Colonic mucosa (tissue), 4 donors: ENCODE measurements around the gene CLUH. TPM values are rescaled to one million over a fixed set of nuclear protein-coding genes. Genes with fewer than 3 reads are reported as not detected.
A peak's percentile ranks its signal among the peaks of the same experiment; 100 is the strongest.

Experiments used
- DNase-seq: peaks from one replicate; pipeline ENCODE4 v3.0.0-alpha.2; 2020
- H3K27ac ChIP-seq: fragments of 200-600 bp; one replicate; pipeline ENCODE4 v1.8.0; 2021
- H3K27me3 ChIP-seq: fragments of 200-600 bp; one replicate; pipeline ENCODE4 v1.8.0; 2021
- H3K36me3 ChIP-seq: fragments of 200-600 bp; one replicate; pipeline ENCODE4 v1.8.0; 2021
- H3K4me1 ChIP-seq: fragments of 200-600 bp; one replicate; pipeline ENCODE4 v1.8.0; 2021; ENCODE audit warnings: mild to moderate bottlenecking
- H3K4me3 ChIP-seq: fragments of 200-600 bp; one replicate; pipeline ENCODE4 v1.8.0; 2021
- H3K9ac ChIP-seq, 2 donors: one replicate each; pipeline ENCODE4 v1.7.0; 2013; ENCODE audit warnings: control low read depth in 2 of 2, low read depth in 2 of 2, low read length in 2 of 2
- H3K9me3 ChIP-seq: fragments of 200-600 bp; one replicate; pipeline ENCODE4 v1.8.0; 2021
- intact Hi-C: fragments of 100-400 bp; cut with DNase I; formaldehyde crosslinking; loops from one replicate; pipeline ENCODE4 v1.14.1; 2022
- total RNA-seq, 2 donors: library from RNA; stranded (reverse); fragmentation: NEBNext Ultra II Directional in 1 of 2; extraction: Animal tissue kit (Norgen Biotek cat#: 25700) in 1 of 2; gene quantifications; one replicate each; pipeline ENCODE4 v1.2.1, GENCODE V29; 2021
- TF ChIP-seq, protein P1 (sequence below): fragments of 200-600 bp; IDR thresholded peaks from one replicate; pipeline ENCODE4 v1.8.0; 2022; ENCODE audit warnings: antibody characterized with exemption, mild to moderate bottlenecking
- donor health status: healthy.
- donor health status: DM: no; HTN: no; CAD: no.
- donor health status: DM: no; HTN: no; CAD: no.

CLUH gene
- total RNA-seq, 2 donors from 2014 or later, result 111 to 285 TPM

GRCh38 chr17:2688351-2689342 is 22.9 kb downstream of the CLUH start:
- H3K27me3 ChIP-seq, result no peaks in the 10 kb centered on the region
- intact Hi-C loops, result loop anchor here (10.0 kb wide), 1 partner anchor 164 kb away; no protein-coding TSS in a partner anchor
- peak; percentile 21 for DNase-seq
- no peak overlapping the region for H3K4me3 ChIP-seq
- TF ChIP-seq, protein P1, sequence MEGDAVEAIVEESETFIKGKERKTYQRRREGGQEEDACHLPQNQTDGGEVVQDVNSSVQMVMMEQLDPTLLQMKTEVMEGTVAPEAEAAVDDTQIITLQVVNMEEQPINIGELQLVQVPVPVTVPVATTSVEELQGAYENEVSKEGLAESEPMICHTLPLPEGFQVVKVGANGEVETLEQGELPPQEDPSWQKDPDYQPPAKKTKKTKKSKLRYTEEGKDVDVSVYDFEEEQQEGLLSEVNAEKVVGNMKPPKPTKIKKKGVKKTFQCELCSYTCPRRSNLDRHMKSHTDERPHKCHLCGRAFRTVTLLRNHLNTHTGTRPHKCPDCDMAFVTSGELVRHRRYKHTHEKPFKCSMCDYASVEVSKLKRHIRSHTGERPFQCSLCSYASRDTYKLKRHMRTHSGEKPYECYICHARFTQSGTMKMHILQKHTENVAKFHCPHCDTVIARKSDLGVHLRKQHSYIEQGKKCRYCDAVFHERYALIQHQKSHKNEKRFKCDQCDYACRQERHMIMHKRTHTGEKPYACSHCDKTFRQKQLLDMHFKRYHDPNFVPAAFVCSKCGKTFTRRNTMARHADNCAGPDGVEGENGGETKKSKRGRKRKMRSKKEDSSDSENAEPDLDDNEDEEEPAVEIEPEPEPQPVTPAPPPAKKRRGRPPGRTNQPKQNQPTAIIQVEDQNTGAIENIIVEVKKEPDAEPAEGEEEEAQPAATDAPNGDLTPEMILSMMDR, result no peak
- peaks cover 12% of the 10 kb centered on the region for H3K36me3 ChIP-seq
- H3K9me3 ChIP-seq, result no peaks in the 10 kb centered on the region
- H3K27ac ChIP-seq, result no peak overlapping the region
- no peak overlapping the region for H3K9ac ChIP-seq
- H3K4me1 ChIP-seq, result no peaks in the 10 kb centered on the region

DNA sequence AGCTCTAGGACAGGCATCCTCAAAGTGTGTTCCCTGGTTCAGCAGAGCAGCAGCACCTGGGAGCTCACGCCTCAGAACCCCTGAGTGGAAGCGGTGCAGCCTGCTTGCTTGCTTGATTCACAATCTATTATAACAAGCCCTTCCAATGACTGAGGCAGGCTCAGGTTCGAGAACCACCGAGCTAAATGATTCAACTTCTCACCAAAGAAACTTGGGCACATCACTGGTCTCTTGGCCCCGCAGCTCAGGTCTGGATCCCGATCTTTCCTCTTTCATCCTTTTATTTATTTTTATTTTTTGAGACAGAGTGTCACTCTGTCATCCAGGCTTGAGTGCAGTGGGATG is 24.5 kb downstream of the CLUH start:
- intact Hi-C loops, result loop anchor here (10.0 kb wide), 1 partner anchor 162 kb away; no protein-coding TSS in a partner anchor
- DNase-seq, result no peak
- no peaks in the 10 kb centered on the region for H3K9me3 ChIP-seq
- no peak overlapping the region for H3K9ac ChIP-seq
- no peak overlapping the region for H3K4me3 ChIP-seq
- no peak overlapping the region for H3K27ac ChIP-seq
- H3K27me3 ChIP-seq, result no peaks in the 10 kb centered on the region
- peaks cover 6% of the 10 kb centered on the region for H3K36me3 ChIP-seq
- H3K4me1 ChIP-seq, result no peaks in the 10 kb centered on the region
- TF ChIP-seq, protein P1, result no peak

GRCh38 chr17:2685696-2686095 is 25.9 kb downstream of the CLUH start:
- TF ChIP-seq, protein P1, result no peak
- Histone ChIP-seq H3K27me3 (no peaks in the 10 kb centered on the region), H3K4me3 (no peak overlapping the region), H3K9ac (no peak overlapping the region), H3K4me1 (no peaks in the 10 kb centered on the region), H3K36me3 (peaks cover 6% of the 10 kb centered on the region), H3K9me3 (no peaks in the 10 kb centered on the region), H3K27ac (no peak overlapping the region)
- DNase-seq, result peak; percentile 15
- intact Hi-C loops, result loop anchor here (10.0 kb wide), 1 partner anchor 161 kb away; no protein-coding TSS in a partner anchor

DNA sequence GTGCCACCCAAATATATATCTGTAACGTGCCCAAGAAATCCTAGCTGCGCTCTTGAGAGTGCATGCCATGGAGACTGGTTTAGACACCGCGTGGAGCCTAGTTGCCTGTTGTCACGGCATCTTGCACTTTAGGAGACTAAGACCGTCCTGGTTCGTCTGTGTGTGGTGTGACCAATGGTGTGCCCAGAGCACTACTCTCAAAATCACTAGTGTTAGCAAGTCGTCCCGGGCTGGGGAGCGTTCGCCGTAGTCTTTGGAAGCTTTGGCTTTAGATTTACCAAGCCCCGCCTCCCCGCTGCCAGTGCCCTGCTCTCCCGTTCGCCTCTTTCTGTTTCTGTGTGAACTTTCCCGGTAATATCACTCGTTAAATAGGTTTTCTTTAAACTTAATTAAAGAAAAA is 27.0 kb downstream of the CLUH start:
- TF ChIP-seq, protein P1, result no peak
- no peak overlapping the region for H3K27ac ChIP-seq
- DNase-seq, result peak; percentile 10
- H3K4me3 ChIP-seq, result no peak overlapping the region
- intact Hi-C loops, result loop anchor here (10.0 kb wide), 1 partner anchor 160 kb away; no protein-coding TSS in a partner anchor
- H3K9ac ChIP-seq, result no peak overlapping the region
- H3K36me3 ChIP-seq, result no peaks in the 10 kb centered on the region
- H3K4me1 ChIP-seq, result no peaks in the 10 kb centered on the region
- H3K9me3 ChIP-seq, result no peaks in the 10 kb centered on the region
- H3K27me3 ChIP-seq, result no peaks in the 10 kb centered on the region

GRCh38 chr17:2683912-2684311 is 27.7 kb downstream of the CLUH start:
- peak; percentile 50 for DNase-seq
- Histone ChIP-seq H3K36me3 (no peaks in the 10 kb centered on the region), H3K9ac (no peak overlapping the region), H3K4me3 (no peak overlapping the region), H3K27ac (no peak overlapping the region), H3K4me1 (no peaks in the 10 kb centered on the region), H3K9me3 (no peaks in the 10 kb centered on the region), H3K27me3 (no peaks in the 10 kb centered on the region)
- TF ChIP-seq, protein P1, result no peak
- intact Hi-C loops, result loop anchor here (10.0 kb wide), 1 partner anchor 159 kb away; no protein-coding TSS in a partner anchor
